ENCODE data around the gene ACSL3.

- TF ChIP-seq CTCF (IDR thresholded peaks at IDR 0.05 in 4 of 5, conservative IDR thresholded peaks at IDR 0.05 in 1 of 5) (no peak), POLR2A (IDR thresholded peaks at IDR 0.05) (no peak)
These were observed 55.7 kb downstream of the ACSL3 start for GRCh38 chr2:222916229-222917197.
